Activated CD4-positive, alpha-beta T cell treated with anti-CD3 and anti-CD28 coated beads, Interleukin-2, amount 10 ng/mL, durations not matched to agents 24 days and 14 days (primary cell): ENCODE data around the gene SLC35F3. TPM values are rescaled to one million over a fixed set of nuclear protein-coding genes. Genes with fewer than 3 reads are reported as not detected.

Experiments used
- DNase-seq: peaks from one replicate; pipeline ENCODE4 v3.0.0; 2022
- H3K27ac Mint-ChIP-seq: one replicate; pipeline ENCODE4 v1.8.0; 2022; ENCODE audit warnings: mild to moderate bottlenecking, mixed read lengths
- H3K27me3 Mint-ChIP-seq: one replicate; pipeline ENCODE4 v1.8.0; 2022; ENCODE audit warnings: mixed read lengths
- H3K36me3 Mint-ChIP-seq: one replicate; pipeline ENCODE4 v1.8.0; 2022; ENCODE audit warnings: low read depth, mild to moderate bottlenecking, mixed read lengths
- H3K4me1 Mint-ChIP-seq: one replicate; pipeline ENCODE4 v1.8.0; 2021; ENCODE audit warnings: mixed read lengths
- H3K4me3 Mint-ChIP-seq: one replicate; pipeline ENCODE4 v1.8.0; 2022; ENCODE audit warnings: mild to moderate bottlenecking, moderate library complexity, mixed read lengths
- H3K9me3 Mint-ChIP-seq: one replicate; pipeline ENCODE4 v1.8.0; 2021; ENCODE audit warnings: mixed read lengths
- intact Hi-C: fragments of 100-400 bp; cut with micrococcal nuclease; formaldehyde crosslinking; loops from one replicate; pipeline ENCODE4 v1.15.1; 2023
- total RNA-seq: library from RNA; stranded (reverse); gene quantifications from 2 replicates; pipeline ENCODE4 v1.2.3, GENCODE V29; 2022

The SLC35F3 gene
- total RNA-seq, 1 donor from 2014 or later = 10.9 TPM

DNA sequence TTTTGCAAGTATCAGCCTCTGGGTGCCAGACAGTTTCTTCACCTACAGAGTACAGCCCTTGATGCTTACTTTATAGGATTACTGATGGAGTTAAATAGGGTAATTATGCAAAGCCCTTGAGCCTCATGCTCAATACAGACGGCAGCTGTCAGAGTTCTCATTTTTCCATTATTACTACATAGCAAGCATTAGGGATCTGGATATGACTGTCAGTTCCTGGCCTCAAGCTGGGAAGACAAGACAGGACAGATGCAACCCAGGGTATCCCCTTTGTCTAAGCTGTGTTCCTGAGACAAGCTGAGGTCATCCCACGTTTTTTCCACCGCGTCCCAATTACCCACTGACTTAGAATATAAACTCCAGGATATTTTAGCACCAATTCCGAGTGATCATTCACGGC, 94.4 kb downstream of the SLC35F3 start:
- intact Hi-C loops = no loop called here

DNA sequence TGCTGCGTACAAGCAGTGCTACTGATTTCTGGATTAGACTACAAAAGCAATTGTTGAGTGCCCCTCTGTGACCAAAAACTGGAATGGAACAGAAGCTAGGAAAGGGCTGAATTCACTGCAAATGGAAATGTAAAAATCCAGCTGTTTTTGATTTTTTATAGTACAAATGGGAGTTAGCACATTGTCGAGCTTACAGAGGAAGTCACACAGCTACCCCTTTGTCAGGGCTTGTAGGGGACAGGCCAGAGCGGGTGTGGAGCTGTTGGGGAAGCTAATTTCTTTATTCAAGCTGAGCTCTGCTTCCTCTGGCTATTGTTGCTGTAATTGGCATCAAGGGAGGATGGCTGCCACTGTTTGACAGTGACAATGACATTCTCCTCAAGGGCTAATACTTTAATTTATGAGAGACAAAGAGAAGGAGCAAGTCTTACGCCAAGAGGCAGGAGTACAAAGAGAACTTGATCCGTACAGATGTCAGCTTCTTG, 96.1 kb downstream of the SLC35F3 start:
- H3K36me3 Mint-ChIP-seq = no peaks in the 10 kb centered on the region
- DNase-seq = no peak
- intact Hi-C loops = no loop called here
- no peaks in the 10 kb centered on the region for H3K4me1 Mint-ChIP-seq
- H3K9me3 Mint-ChIP-seq = no peaks in the 10 kb centered on the region
- H3K27me3 Mint-ChIP-seq = peaks cover 2% of the 10 kb centered on the region
- H3K27ac Mint-ChIP-seq = no peak overlapping the region
- H3K4me3 Mint-ChIP-seq = no peak overlapping the region

More for the DNA sequence above, 94.4 kb downstream of the SLC35F3 start:
- no peaks in the 10 kb centered on the region for H3K4me1 Mint-ChIP-seq
- DNase-seq = no peak
- peaks cover 2% of the 10 kb centered on the region for H3K27me3 Mint-ChIP-seq
- no peak overlapping the region for H3K27ac Mint-ChIP-seq
- no peak overlapping the region for H3K4me3 Mint-ChIP-seq
- H3K36me3 Mint-ChIP-seq = no peaks in the 10 kb centered on the region
- no peaks in the 10 kb centered on the region for H3K9me3 Mint-ChIP-seq

DNA sequence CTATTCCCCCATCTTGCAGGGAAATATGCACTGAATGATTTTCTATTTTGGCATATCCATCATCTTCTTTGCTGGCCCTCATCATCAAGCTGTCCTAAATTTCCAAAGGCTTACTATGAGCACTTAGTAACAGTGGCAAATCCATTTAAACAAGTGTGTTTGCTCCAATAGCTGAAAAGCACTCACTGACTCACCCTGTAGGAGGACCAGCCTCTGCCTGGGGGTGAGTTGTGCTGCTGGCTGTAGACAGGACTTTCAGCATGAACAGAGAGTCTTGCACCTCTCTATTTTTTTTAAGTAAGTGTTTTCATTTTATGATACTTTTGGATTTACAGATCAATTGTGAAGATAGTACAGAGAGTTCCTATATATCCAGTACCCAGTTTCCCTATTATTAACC, 97.3 kb downstream of the SLC35F3 start:
- peaks cover 2% of the 10 kb centered on the region for H3K27me3 Mint-ChIP-seq
- no peaks in the 10 kb centered on the region for H3K9me3 Mint-ChIP-seq
- H3K4me3 Mint-ChIP-seq = no peak overlapping the region
- no peaks in the 10 kb centered on the region for H3K4me1 Mint-ChIP-seq
- intact Hi-C loops = no loop called here
- no peak overlapping the region for H3K27ac Mint-ChIP-seq
- no peak for DNase-seq
- no peaks in the 10 kb centered on the region for H3K36me3 Mint-ChIP-seq

DNA sequence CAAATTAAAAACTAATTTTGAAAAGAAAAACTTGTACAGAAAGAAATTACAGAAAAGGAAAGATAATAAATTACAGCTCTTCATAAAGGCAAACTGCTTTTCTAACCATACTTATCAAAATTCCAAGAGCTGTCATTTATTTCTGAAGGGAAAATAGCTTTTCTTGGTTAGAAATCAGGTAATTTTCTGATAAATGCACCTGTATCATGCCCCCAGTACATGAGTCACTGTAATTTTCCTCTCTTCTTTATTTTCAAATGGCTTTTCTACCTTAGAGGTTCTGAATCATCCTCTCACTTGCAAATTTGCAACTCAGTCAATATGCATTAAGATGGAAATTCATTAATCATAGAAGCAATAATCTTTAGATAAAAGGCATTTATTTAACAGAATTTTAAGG, 100.1 kb downstream of the SLC35F3 start:
- no peaks in the 10 kb centered on the region for H3K9me3 Mint-ChIP-seq
- no peak overlapping the region for H3K4me3 Mint-ChIP-seq
- DNase-seq = no peak
- no peaks in the 10 kb centered on the region for H3K4me1 Mint-ChIP-seq
- intact Hi-C loops = no loop called here
- H3K27me3 Mint-ChIP-seq = peaks cover 3% of the 10 kb centered on the region
- no peak overlapping the region for H3K27ac Mint-ChIP-seq
- no peaks in the 10 kb centered on the region for H3K36me3 Mint-ChIP-seq

DNA sequence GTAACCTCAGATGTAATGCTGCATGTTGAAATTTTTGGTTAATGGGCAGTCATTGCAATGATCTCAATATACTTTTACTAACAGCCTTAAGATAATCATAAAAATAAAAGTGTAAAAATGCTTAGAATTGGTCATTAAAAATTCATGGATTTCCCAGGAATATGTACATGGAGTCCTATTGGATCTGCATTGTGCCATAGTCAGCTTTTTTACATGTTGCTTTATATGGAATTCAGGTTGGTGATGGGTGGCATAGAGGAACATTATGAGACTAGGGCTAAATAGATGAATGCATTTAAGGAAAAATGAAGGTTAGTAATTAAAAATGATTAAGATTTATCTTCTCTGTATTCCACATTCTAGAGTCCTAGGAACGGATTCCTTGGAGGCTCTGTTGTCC, 103.2 kb downstream of the SLC35F3 start:
- no peak overlapping the region for H3K4me3 Mint-ChIP-seq
- DNase-seq = no peak
- intact Hi-C loops = no loop called here
- H3K9me3 Mint-ChIP-seq = no peaks in the 10 kb centered on the region
- H3K27me3 Mint-ChIP-seq = peaks cover 7% of the 10 kb centered on the region
- H3K27ac Mint-ChIP-seq = no peak overlapping the region
- H3K4me1 Mint-ChIP-seq = no peaks in the 10 kb centered on the region
- no peaks in the 10 kb centered on the region for H3K36me3 Mint-ChIP-seq

DNA sequence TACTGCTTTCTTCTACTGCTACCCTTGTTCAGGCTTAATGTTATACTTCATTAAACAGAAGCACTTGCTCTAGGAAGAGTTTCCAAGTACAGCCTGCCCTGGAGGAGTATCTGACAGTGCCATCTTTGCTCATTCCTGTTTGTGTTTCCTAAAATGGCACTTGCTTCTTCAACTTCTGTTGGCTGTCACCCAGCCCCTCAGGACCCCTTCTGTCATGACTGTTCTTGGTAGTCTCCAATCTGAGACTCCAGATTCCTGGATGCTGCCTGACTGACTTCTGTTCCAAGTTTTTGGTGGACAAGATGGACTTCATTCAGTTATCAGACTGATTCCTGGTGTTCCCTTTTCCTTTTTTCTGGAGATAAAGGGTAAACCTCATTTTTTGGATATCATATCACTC, 104.1 kb downstream of the SLC35F3 start:
- H3K36me3 Mint-ChIP-seq = no peaks in the 10 kb centered on the region
- H3K27me3 Mint-ChIP-seq = peaks cover 9% of the 10 kb centered on the region
- no peak overlapping the region for H3K27ac Mint-ChIP-seq
- H3K4me3 Mint-ChIP-seq = no peak overlapping the region
- intact Hi-C loops = no loop called here
- DNase-seq = no peak
- H3K4me1 Mint-ChIP-seq = no peaks in the 10 kb centered on the region
- no peaks in the 10 kb centered on the region for H3K9me3 Mint-ChIP-seq

DNA sequence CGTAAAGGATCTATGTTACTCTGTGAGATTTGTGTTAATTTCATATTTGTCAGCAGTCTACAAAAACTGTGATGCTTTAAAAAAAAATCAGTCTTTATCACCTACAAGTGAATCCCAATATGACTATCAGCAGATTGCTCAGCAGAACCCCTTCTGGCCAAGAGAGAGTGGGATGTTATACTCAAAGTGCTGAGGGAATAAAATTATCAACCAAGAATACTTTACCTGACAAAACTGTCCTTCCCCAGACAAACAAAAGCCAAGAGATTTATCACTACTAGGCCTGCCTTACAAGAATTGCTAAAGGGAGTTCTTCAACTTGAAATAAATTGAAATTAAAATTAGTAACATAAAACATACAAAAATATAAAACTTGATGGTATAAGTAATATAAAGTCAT, 105.2 kb downstream of the SLC35F3 start:
- H3K27me3 Mint-ChIP-seq = peaks cover 11% of the 10 kb centered on the region

DNA sequence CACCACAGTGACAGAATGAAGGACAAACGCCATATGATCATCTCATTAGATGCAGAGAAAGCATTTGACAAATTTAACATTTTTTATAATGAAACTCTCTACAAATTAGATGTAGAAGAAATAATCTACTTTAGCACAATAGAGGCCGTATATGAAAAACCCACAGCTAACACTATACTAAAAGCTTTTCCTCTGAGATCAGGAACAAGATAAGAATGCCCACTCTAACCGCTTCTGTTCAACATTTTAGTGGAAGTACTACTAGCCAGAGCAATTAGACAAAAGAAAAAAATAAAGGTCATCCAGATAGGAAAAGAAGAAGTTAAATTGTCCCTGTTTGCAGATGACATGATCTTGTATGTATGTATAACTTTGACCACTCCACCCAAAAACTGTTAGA, 109.7 kb downstream of the SLC35F3 start:
- Mint-ChIP-seq H3K4me3 (no peak overlapping the region), H3K9me3 (no peaks in the 10 kb centered on the region), H3K36me3 (no peaks in the 10 kb centered on the region), H3K27ac (no peak overlapping the region), H3K4me1 (no peaks in the 10 kb centered on the region), H3K27me3 (peaks cover 10% of the 10 kb centered on the region)
- no peak for DNase-seq
- intact Hi-C loops = no loop called here

More for the DNA sequence above, 105.2 kb downstream of the SLC35F3 start:
- no peak overlapping the region for H3K27ac Mint-ChIP-seq
- intact Hi-C loops = no loop called here
- H3K4me3 Mint-ChIP-seq = no peak overlapping the region
- H3K36me3 Mint-ChIP-seq = no peaks in the 10 kb centered on the region
- no peak for DNase-seq
- no peaks in the 10 kb centered on the region for H3K9me3 Mint-ChIP-seq
- H3K4me1 Mint-ChIP-seq = no peaks in the 10 kb centered on the region

DNA sequence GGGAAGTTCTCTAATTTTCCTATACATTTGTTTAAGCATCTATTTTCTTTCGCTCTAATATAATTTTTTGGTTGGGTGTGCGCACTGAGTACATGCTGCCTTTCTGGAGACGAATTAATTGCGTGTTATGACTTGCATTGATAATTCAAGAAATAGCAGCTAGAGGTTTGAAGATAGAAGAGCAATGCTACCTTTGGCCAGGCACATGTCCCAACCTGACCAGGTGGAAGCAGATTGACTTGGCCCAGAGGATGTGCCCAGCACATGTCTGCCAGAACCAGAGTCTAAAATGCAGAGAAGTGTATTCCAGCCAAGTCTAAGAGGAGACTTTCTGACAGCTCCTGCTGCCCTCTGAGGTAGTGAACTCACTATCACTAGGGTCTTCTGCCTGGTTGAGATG, 114.3 kb downstream of the SLC35F3 start:
- Mint-ChIP-seq H3K36me3 (no peaks in the 10 kb centered on the region), H3K9me3 (no peaks in the 10 kb centered on the region), H3K27ac (no peak overlapping the region), H3K4me3 (no peak overlapping the region), H3K4me1 (no peaks in the 10 kb centered on the region), H3K27me3 (peaks cover 6% of the 10 kb centered on the region)
- no peak for DNase-seq
- intact Hi-C loops = no loop called here

DNA sequence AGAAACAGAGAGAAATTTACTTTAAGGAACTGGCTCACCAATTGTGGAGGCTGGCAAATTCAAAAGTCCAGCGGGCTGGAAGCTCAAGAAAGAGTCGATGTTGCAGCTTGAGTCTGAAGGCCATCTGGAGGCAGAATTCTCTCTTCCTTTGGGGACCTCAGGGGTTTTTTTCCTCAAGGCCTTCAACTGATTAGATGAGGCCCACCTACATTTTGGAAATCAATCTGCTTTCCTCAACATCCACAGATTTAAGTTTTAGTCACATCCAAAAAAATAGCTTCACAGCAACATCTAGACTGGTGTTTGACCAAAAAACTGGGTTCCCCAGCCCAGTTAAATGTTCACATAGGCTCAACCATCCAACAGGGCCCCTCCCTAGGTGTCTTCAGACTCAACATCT, 114.9 kb downstream of the SLC35F3 start:
- Mint-ChIP-seq H3K36me3 (no peaks in the 10 kb centered on the region), H3K27ac (no peak overlapping the region), H3K9me3 (no peaks in the 10 kb centered on the region)

DNA sequence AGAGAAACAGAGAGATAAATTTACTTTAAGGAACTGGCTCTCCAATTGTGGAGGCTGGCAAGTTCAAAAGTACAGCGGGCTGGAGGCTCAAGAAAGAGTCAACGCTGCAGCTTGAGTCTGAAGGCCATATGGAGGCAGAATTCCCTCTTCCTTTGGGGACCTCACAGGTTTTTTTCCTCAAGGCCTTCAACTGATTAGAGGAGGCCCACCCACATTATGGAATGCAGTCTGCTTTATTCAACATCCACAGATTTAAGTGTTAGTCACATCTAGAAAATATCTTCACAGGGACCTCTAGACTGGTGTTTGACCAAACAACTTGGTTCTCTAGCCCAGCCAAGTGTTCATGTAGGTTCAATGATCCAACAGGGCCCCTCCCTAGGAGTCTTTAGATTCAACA, 117.8 kb downstream of the SLC35F3 start:
- H3K9me3 Mint-ChIP-seq = no peaks in the 10 kb centered on the region
- peaks cover 3% of the 10 kb centered on the region for H3K27me3 Mint-ChIP-seq
- intact Hi-C loops = no loop called here
- no peak overlapping the region for H3K27ac Mint-ChIP-seq
- no peak for DNase-seq
- H3K36me3 Mint-ChIP-seq = no peaks in the 10 kb centered on the region
- no peaks in the 10 kb centered on the region for H3K4me1 Mint-ChIP-seq
- H3K4me3 Mint-ChIP-seq = no peak overlapping the region

More for the DNA sequence above, 114.9 kb downstream of the SLC35F3 start:
- H3K4me3 Mint-ChIP-seq = no peak overlapping the region
- intact Hi-C loops = no loop called here
- peaks cover 4% of the 10 kb centered on the region for H3K27me3 Mint-ChIP-seq
- no peaks in the 10 kb centered on the region for H3K4me1 Mint-ChIP-seq
- no peak for DNase-seq

DNA sequence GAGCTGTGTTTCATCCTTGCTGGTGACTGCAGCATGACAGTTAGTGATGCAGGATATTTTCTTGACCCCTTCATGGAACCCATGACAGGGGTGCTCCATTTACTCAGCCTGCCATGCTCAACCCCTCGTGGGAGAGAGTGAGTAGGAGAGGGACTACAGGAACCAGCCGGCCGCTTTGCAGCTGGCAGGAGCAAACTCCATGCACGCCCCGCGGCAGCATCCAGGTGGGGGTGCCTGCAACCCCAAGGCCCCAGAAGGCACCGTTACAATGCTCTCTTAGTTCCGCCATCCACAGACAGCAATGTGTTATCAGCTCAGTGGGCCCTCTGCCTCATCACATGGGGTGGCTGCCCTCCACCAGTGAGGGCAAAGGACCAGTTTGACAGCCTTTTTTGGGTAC, 135.1 kb downstream of the SLC35F3 start:
- H3K27me3 Mint-ChIP-seq = peaks cover 2% of the 10 kb centered on the region
- H3K4me1 Mint-ChIP-seq = no peaks in the 10 kb centered on the region
- intact Hi-C loops = no loop called here
- DNase-seq = no peak
- H3K4me3 Mint-ChIP-seq = no peak overlapping the region
- no peaks in the 10 kb centered on the region for H3K9me3 Mint-ChIP-seq
- H3K27ac Mint-ChIP-seq = no peak overlapping the region
- H3K36me3 Mint-ChIP-seq = no peaks in the 10 kb centered on the region

DNA sequence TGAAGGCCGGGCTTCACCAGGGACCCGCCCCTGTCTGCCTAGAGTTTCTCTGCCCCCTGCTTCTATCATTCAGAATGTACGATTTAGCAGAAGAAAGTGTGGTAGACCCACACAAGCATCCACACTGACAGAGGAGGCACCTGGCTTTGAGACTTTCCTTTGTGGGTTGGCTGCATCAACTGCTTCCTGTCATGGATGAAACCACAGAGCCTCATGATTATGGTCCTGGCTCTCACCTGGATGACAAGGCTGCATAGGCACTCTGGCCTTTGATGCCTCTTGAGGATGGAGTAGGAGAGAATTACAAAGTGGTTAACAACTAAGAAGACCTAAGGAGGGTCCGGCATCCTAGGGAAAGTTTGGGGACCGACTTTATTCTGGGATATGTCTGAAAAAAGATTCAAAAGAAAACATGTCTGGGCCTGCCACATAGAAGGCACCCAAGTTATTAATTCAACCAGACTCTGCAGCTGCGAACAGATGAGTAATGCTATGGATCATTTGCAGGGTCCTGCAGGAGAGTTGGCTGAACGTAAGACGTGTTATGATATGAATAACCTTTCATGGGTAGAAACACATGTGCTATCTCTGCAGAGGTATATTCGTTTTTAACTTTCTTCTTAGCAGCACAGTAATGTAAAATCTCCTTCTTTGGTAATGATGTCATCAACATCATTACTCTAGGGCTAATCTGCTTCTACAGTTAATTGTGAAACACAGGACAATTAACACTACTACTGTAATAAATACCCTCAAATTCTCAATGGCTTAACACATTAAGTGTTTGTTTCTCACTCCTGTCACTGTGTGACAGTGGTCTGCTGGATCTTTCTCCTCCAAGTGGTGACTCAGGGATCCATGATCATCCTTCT, 136.2 kb downstream of the SLC35F3 start:
- Mint-ChIP-seq H3K4me1 (no peaks in the 10 kb centered on the region), H3K4me3 (no peak overlapping the region), H3K27me3 (peaks cover 2% of the 10 kb centered on the region), H3K36me3 (no peaks in the 10 kb centered on the region), H3K27ac (no peak overlapping the region), H3K9me3 (no peaks in the 10 kb centered on the region)
- DNase-seq = peak; percentile 27
- intact Hi-C loops = no loop called here

DNA sequence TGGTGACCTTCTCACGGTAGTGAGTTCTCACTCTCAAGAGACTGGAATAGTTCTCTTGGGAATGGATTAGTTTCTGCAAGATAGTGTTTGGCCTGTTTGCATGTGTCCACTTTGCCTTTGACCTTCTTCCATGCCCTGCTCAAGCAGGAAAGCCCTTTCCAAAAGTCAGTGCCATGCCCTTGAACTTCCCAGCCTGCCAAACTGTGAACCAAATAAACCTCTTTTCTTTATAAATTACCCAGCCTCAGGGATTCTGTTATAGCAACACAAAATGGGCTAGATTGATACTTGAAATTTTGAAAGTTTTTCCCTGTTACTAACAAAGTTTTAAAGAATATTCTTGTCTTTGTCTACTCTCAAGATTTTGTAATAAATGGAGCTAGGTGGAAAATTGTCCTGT, 139.6 kb downstream of the SLC35F3 start:
- Mint-ChIP-seq H3K4me1 (no peaks in the 10 kb centered on the region), H3K9me3 (no peaks in the 10 kb centered on the region), H3K27ac (no peak overlapping the region), H3K36me3 (no peaks in the 10 kb centered on the region), H3K27me3 (peaks cover 3% of the 10 kb centered on the region), H3K4me3 (no peak overlapping the region)
- no peak for DNase-seq
- intact Hi-C loops = no loop called here

DNA sequence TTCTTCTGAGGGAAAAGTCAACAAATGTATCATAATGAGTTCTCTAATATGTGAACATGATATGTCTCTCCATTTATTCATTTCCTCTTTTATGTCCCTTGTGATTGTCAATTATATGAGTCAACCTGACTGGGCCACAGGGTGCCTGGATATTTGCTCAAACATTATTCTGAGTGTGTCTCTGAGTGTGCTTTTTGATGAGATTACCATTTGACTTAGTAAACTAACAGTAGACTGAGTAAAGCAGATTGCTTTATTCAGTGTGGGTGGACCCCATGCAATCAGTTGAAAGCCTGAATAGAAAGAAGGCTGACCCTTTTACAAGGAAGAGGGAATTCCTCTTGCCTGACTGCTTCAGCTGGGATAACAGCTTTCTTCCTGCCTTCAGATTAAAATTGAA, 142.6 kb downstream of the SLC35F3 start:
- Mint-ChIP-seq H3K36me3 (no peaks in the 10 kb centered on the region), H3K27me3 (peaks cover 9% of the 10 kb centered on the region), H3K9me3 (no peaks in the 10 kb centered on the region), H3K4me1 (no peaks in the 10 kb centered on the region), H3K4me3 (no peak overlapping the region), H3K27ac (no peak overlapping the region)
- no peak for DNase-seq
- intact Hi-C loops = no loop called here
